Adrenal gland (tissue), 12 donors: ENCODE measurements around the gene HBE1. TPM values are rescaled to one million over a fixed set of nuclear protein-coding genes. Genes with fewer than 3 reads are reported as not detected.

Experiments
- DNase-seq, 7 donors: peaks; one replicate each; pipeline ENCODE4 v3.0.0-alpha.2; 2019 to 2020
- H3K27ac ChIP-seq, 5 donors: fragments of 200-600 bp; sonication (generic) in 4 of 5; 1 replicate in 3 of 5; 2 replicates in 2 of 5; pipeline versions ENCODE4 v1.5.1 to v1.8.0; 2016 to 2020; ENCODE audit warnings: mild to moderate bottlenecking in 1 of 5
- H3K27me3 ChIP-seq: fragments of 200-600 bp; 2 replicates; pipeline ENCODE4 v1.8.0; 2021
- H3K36me3 ChIP-seq, 2 donors: fragments of 200-600 bp; replicated peaks in 1 of 2; 1 replicate in 1 of 2; 2 replicates in 1 of 2; pipeline versions ENCODE4 v1.5.1 to v1.8.0; 2018 to 2022
- H3K4me1 ChIP-seq, 2 donors: fragments of 200-600 bp; replicated peaks in 1 of 2; 1 replicate in 1 of 2; 2 replicates in 1 of 2; pipeline versions ENCODE4 v1.5.1 to v1.8.0; 2018 to 2021
- H3K4me3 ChIP-seq, 4 donors: fragments of 200-600 bp; sonication (generic) in 3 of 4; one replicate each; pipeline ENCODE4 v1.5.1; 2016 to 2018
- H3K9me3 ChIP-seq, 3 donors: fragments of 200-600 bp; sonication (generic) in 1 of 3; replicated peaks in 1 of 3; 1 replicate in 2 of 3; 2 replicates in 1 of 3; pipeline versions ENCODE4 v1.5.1 to v1.8.0; 2016 to 2021
- POLR2A ChIP-seq, 2 donors: fragments of 450-650 bp; IDR thresholded peaks; one replicate each; pipeline ENCODE4 v1.6.1; 2017; ENCODE audit warnings: antibody characterized with exemption in 2 of 2, mild to moderate bottlenecking in 2 of 2, moderate library complexity in 1 of 2
- WGBS, 4 donors: extraction: QIAGEN DNeasy Blood & Tissue Kit in 2 of 4; methylation state at CpG; one replicate each; pipeline versions ENCODE4 v1.1.5 to v1.1.7; 2013 to 2017; 5-methylcytosine and 5-hydroxymethylcytosine counted together
- intact Hi-C, 2 donors: fragments of 100-400 bp; cut with DNase I; formaldehyde crosslinking; loops; one replicate each; pipeline versions ENCODE4 v1.14.1 to v1.15.0; 2022 to 2023
- polyA plus RNA-seq, 3 donors: library from polyadenylated mRNA; stranded (reverse); fragments of 200-250 nt in 2 of 3; fragments of 350-450 nt in 1 of 3; fragmentation: Illumina TruSeq in 1 of 3; extraction: RNeasy Lipid Tissue Mini Kit (QIAGEN cat#74804) in 1 of 3; gene quantifications; one replicate each; pipeline ENCODE4 v1.2.3, GENCODE V29; 2013 to 2014
- total RNA-seq, 9 donors: library from RNA; depleted of rRNA in 4 of 9; stranded (reverse); fragments of >200 nt in 4 of 9; fragments of 120-200 nt in 1 of 9; fragmentation: NEBNext Ultra II Directional in 1 of 9; extraction: Animal tissue kit (Norgen Biotek cat#: 25700) in 1 of 9; gene quantifications; one replicate each; pipeline versions ENCODE4 v1.1.0 to v1.2.4, GENCODE V29; 2013 to 2023
- TF ChIP-seq, protein P1 (sequence below), 6 experiments: fragments of 450-650 bp in 4 of 6; fragments of 200-600 bp in 2 of 6; sonication (generic) in 1 of 6; IDR thresholded peaks; 1 replicate in 5 of 6; 2 replicates in 1 of 6; pipeline versions ENCODE4 v1.5.1 to v1.8.0; 2016 to 2021; ENCODE audit warnings: antibody characterized with exemption in 6 of 6, mild to moderate bottlenecking in 2 of 6, moderate library complexity in 1 of 6
- donor health status: healthy with polysubstance abuse.
- donor health status: Bipolar disorder and iron deficiency.
- donor health status: DM: yes; HTN: yes; CAD: no.
- donor health status: DM: no; HTN: no; CAD: no.
- donor health status: DM: no; HTN: no; CAD: no.
- donor health status: DM: yes; HTN: yes; CAD: no.

HBE1 gene
- total and polyA plus RNA-seq, 12 donors, result 0.16 to 42.8 (median 3.6) TPM; not detected in 7

DNA sequence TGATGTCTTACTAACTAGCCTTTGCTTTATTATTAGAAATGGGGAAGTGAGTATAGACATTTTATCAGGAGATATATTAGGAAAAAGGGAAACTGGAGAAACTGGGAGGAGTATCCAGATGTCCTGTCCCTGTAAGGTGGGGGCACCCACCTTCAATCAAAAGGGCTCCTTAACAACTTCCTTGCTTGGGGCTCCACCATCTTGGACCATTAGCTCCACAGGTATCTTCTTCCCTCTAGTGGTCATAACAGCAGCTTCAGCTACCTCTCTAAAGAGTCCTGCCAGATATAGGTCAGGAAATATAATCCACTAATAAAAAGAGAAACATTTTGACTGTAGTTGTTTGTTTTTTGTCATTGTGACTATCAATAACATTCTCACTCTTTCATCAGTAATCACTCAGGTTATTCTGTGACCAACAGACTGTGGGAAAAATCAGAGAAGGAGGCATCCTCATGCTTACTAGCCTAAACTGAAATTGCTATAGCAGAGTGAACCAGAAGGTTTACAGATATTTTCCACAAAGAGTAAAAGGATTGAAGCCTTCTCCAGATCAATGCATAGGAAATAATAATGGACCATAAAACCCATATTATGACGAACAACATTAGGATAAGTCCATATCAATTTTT lies 21.6 kb upstream of the HBE1 start:
- Histone ChIP-seq H3K27me3 (no peaks in the 10 kb centered on the region), H3K4me1 (no peaks in the 10 kb centered on the region), H3K36me3 (no peaks in the 10 kb centered on the region), H3K9me3 (no peaks in the 10 kb centered on the region), H3K27ac (no peak overlapping the region), H3K4me3 (no peak overlapping the region)
- intact Hi-C loops, result no loop called here
- DNase-seq, result peak in 1 of 7 donors; percentile 13
- 75 to 83% (median 82%) methylated on average over 1 of the region's 1 CpG for WGBS, 4 donors
- TF ChIP-seq, protein P1, sequence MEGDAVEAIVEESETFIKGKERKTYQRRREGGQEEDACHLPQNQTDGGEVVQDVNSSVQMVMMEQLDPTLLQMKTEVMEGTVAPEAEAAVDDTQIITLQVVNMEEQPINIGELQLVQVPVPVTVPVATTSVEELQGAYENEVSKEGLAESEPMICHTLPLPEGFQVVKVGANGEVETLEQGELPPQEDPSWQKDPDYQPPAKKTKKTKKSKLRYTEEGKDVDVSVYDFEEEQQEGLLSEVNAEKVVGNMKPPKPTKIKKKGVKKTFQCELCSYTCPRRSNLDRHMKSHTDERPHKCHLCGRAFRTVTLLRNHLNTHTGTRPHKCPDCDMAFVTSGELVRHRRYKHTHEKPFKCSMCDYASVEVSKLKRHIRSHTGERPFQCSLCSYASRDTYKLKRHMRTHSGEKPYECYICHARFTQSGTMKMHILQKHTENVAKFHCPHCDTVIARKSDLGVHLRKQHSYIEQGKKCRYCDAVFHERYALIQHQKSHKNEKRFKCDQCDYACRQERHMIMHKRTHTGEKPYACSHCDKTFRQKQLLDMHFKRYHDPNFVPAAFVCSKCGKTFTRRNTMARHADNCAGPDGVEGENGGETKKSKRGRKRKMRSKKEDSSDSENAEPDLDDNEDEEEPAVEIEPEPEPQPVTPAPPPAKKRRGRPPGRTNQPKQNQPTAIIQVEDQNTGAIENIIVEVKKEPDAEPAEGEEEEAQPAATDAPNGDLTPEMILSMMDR (IDR thresholded peaks at IDR 0.05), result peak; percentile 37 to 55 (median 50)
- TF ChIP-seq POLR2A (IDR thresholded peaks at IDR 0.05), result no peak

DNA sequence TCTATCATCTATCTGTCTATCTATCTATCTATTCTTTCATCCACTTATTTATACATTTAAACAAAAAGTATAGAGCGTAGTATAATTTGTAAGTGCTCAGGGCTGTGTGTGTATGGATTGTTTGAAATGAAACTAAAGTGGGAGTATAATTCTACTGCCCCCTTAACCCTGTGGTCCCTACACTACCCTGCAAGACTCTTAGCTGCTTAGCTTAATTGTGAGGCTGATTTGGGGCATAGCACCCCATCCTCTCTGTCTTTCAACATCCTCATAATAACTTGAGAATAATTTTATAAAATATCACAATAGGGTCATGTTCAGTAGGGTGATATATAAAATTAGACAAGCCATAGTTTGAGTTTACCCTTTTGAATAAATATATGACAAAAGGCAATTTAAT lies 20.4 kb upstream of the HBE1 start:
- TF ChIP-seq, protein P1 (IDR thresholded peaks at IDR 0.05), result no peak
- no peak for TF ChIP-seq POLR2A (IDR thresholded peaks at IDR 0.05)
- H3K9me3 ChIP-seq, result no peaks in the 10 kb centered on the region
- H3K27ac ChIP-seq, result no peak overlapping the region
- no peaks in the 10 kb centered on the region for H3K4me1 ChIP-seq
- no peaks in the 10 kb centered on the region for H3K36me3 ChIP-seq
- intact Hi-C loops, result no loop called here
- DNase-seq, result no peak
- WGBS, 4 donors, result 81 to 94% (median 91%) methylated on average over 1 of the region's 1 CpG
- H3K4me3 ChIP-seq, result no peak overlapping the region
- no peaks in the 10 kb centered on the region for H3K27me3 ChIP-seq

DNA sequence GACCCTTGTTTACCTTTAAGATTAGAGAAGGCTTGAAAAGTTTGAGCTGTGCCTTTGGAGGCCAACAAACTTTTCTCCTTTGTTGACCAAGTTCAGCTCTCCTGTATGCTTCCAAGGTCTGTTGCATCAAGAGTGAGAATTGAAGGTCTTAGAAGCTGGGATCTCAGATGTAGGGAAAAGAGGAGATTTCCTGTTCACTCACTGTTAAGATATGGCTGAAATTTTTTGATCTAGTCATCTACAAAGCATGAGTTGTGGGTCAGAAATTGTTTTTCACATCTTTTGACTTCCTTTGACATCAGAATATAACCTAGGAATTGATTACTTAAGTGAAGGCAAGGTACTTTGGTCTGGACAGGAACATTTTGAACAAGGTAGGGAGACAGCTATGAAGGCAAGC lies 20.0 kb upstream of the HBE1 start:
- DNase-seq, result no peak
- Histone ChIP-seq H3K27me3 (no peaks in the 10 kb centered on the region), H3K9me3 (no peaks in the 10 kb centered on the region), H3K36me3 (no peaks in the 10 kb centered on the region), H3K4me3 (no peak overlapping the region), H3K27ac (no peak overlapping the region), H3K4me1 (no peaks in the 10 kb centered on the region)
- TF ChIP-seq, protein P1 (IDR thresholded peaks at IDR 0.05), result no peak
- no peak for TF ChIP-seq POLR2A (IDR thresholded peaks at IDR 0.05)
- intact Hi-C loops, result no loop called here

DNA sequence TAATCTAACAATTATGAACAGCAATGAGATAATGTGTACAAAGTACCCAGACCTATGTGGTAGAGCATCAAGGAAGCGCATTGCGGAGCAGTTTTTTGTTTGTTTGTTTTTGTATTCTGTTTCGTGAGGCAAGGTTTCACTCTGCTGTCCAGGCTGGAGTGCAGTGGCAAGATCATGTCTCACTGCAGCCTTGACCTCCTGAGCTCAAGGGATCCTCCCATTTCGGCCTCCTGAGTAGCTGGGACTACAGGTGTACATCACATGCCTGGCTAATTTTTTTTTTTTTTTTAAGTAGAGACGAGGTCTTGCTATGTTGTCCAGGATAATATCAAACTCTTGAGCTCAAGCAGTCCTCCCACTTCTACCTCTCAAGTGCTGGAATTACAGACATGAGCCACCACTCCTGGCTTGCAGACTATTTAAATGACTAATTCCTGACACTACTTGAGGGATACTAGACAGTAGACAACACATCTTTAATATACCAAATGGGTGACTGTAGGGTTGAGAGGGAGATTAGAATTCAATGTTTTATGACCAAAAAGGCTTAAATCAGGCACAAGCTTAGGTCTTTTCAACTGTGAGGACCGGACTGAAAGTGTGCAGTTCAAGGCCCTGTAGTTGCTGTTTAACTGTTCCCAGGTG lies 19.3 kb upstream of the HBE1 start:
- no peak for DNase-seq
- intact Hi-C loops, result no loop called here
- H3K27me3 ChIP-seq, result no peaks in the 10 kb centered on the region
- no peak for TF ChIP-seq POLR2A (IDR thresholded peaks at IDR 0.05)
- TF ChIP-seq, protein P1 (IDR thresholded peaks at IDR 0.05), result no peak
- H3K4me1 ChIP-seq, result no peaks in the 10 kb centered on the region
- 78 to 85% (median 83%) methylated on average over 6 of the region's 6 CpGs for WGBS, 4 donors
- no peak overlapping the region for H3K4me3 ChIP-seq
- H3K36me3 ChIP-seq, result no peaks in the 10 kb centered on the region
- H3K9me3 ChIP-seq, result no peaks in the 10 kb centered on the region
- H3K27ac ChIP-seq, result no peak overlapping the region
